ENCODE measurements around the gene FAM149B1.

Gene FAM149B1

DNA sequence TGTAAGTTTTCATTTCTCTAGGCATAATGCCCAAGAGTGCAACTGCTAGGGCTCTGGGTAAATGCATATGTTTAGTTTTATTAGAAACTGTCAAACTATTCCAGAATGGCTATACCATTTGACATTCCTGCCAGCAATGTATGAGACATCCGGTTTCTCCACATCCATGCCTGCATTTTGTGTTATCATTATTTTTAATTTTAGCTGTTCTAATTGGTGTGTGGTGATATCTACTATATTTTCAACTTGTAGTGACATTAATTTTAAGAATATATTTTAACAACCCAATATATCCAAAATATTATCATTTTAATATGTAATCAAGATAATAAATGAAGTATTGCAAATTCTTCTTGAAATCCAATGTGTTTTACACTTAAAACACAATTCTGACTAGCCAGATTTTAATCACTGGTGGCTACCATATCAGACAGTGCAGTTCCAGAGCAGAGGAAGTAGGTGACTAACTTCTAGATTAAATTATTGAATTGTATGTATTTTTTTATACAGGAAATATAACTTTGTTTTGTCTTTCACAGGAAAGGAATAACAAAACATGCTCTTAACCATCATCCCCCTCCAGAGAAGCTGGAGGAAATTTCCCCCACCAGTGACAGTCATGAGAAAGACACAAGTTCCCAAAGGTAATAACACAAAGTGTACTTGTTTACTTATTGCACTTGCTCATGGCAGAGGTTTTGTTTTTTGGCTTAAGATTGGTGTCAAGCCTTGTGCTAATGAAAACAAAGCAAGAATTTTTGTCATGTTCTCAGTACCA is 6.4 kb downstream of the FAM149B1 start:
- no peak for DNase-seq (ENCODE audit: low read depth in 2 of 2)

DNA sequence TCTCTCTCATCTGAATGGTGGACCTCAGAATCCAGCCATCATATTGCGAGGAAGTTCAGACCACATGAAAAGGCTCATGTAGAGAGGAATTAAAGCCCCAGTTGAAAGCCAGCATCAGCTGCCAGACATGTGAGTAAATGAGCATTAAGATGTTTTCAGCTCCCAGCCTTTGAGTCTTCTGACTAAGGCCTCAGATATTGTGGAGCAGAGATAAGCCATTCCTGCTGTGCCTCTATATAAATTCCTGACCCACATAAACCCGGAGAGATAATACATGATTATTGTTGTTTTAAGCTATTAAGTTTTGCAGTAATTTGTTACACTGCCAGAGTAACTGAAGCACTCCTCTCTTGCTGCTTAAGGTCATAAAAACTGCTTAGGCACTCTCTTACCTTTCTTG is 14.6 kb downstream of the FAM149B1 start:
- DNase-seq (ENCODE audit: low read depth in 2 of 2), result no peak

DNA sequence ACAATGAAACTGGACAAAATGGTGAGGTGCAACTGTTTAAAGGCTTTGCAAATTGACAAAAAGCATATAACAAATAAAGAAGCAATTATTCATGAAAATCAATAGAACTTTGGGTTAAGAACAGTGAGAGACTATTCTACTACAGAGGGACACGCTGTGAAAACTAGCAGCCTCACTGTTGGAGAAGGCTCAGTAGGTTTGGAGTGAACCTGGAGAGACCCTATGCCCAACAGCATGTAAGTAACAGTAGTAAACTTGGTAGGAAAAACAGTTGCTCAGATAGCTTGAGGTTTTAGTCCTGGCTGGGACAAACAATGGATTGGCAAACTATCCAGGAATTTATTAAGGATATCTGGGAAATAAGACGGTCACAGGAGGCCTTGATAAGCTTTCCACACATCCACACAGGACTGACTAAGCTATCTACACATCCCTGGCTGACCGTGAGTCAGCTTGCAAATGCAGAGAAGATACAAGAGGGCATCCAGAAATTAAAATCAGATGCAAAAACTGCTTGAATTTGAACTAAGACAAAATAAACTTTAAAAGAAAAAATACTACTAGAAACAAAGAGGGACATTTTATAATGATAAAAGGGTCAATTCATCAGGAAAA is 15.9 kb downstream of the FAM149B1 start:
- DNase-seq (ENCODE audit: low read depth in 2 of 2), result no peak

DNA sequence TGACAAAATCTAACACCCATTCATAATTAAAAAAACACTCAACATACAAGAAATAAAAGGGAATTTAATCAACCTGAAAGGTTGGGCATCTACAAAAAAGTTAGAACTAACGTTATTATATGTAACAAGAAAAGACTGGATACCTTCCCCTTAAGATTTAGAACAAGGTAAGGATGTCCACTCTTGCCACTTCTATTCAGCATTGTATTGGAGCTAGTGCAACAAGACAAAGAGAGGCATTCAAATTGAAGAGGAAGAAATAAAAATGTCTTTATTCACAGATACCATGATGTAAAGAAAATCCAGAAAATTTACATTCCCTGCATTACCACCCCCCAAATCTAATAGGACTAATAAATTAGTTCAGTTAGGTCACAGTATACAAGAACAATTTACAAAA is 18.3 kb downstream of the FAM149B1 start:
- no peak for DNase-seq (ENCODE audit: low read depth in 2 of 2)

DNA sequence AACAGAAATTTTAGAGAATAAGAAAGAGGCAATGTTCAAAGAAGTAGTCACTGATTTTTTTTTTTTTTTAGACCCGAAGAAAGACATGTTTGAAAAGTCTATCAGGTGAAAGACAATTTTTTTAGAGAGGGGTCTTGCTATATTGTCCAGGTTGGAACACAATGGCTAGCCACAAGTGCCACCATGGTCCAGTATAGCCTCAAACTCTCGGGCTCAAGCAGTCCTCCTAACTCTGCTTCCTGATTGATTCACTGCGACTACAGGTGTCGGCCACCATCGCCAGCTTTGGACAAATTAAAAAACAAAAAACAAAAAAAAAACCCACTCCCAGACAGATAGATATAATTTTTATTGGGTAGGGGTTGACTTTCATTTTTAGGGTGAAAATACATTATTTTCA is 22.3 kb downstream of the FAM149B1 start:
- no peak for DNase-seq (ENCODE audit: low read depth in 2 of 2)

GRCh38 chr10:73205081-73205480 is 37.2 kb downstream of the FAM149B1 start:
- DNase-seq (ENCODE audit: low read depth in 2 of 2), result no peak

- DNase-seq (ENCODE audit: low read depth in 2 of 2), result no peak
Observed at GRCh38 chr10:73205890-73206289, 38.0 kb downstream of the FAM149B1 start.

GRCh38 chr10:73206385-73206784 is 38.5 kb downstream of the FAM149B1 start:
- no peak for DNase-seq (ENCODE audit: low read depth in 2 of 2)

DNA sequence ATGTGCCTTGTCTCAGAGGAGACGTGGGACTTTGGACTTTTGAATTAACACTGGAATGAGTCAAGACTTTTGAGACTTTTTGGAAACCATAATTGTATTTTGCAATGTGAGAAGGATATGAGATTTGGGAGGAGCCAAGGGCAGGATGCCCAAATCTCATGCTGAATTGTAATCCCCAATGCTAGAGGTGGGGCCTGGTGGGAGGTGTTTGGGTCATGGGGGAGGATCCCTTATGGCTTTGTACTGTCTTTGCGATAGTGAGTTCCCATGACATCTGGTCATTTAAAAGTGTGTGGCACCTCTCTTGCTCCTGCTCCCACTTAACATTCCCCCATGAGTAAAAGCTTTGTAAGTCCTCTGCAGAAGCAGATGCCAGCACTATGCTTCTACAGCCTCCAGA is 40.0 kb downstream of the FAM149B1 start:
- DNase-seq (ENCODE audit: low read depth in 2 of 2), result no peak

DNA sequence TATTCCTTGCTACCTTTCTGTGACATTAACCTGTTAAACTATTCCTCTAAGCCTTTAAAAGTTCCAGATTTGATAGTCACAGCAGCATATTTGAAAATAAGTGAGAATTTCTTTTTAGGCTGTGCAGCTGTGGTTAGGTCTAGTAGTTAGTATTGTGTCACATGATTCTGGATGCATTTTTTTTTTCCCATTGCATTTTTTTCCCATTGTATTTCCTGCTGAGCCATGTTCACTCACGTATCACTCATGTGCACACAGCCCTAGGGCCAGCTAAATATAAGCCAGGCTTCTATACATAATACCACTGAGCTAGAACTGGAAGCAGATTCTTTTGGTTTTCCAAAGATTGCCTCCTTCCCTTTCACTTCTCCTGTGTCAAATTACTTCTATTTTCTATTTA is 41.8 kb downstream of the FAM149B1 start:
- no peak for DNase-seq (ENCODE audit: low read depth in 2 of 2)

DNA sequence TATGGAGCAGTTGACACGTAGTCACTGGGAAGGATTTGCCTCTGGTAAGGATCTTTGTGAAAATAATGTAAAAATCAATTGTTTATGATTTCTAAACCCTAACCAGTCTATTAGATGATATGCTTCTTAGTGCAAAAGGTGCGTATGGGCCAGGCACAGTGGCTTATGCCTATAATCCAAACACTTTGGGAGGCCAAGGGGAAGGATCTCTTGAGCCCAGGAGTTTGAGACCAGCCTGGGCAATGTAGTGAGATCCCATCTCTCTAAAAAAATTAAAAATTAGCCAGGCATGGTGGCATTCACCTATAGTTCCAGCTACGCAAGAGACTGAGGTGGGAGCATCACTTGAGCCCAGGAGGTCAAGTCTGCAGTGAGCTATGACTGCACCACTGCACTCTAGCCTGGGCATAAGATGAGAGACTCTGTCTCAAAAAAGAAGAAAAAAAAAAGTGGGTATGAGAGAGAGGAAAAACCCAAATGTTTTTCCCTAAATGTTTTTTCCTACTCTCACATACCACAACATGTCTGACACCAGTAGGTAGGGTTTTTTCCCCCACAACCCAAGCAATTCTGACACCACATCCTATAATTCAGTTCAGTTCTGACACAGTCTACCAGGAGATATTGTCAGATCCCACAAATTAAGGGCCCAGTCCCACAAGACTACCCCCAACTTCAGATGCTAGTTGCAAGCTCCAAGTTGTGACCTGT is 42.6 kb downstream of the FAM149B1 start:
- no peak for DNase-seq (ENCODE audit: low read depth in 2 of 2)

DNA sequence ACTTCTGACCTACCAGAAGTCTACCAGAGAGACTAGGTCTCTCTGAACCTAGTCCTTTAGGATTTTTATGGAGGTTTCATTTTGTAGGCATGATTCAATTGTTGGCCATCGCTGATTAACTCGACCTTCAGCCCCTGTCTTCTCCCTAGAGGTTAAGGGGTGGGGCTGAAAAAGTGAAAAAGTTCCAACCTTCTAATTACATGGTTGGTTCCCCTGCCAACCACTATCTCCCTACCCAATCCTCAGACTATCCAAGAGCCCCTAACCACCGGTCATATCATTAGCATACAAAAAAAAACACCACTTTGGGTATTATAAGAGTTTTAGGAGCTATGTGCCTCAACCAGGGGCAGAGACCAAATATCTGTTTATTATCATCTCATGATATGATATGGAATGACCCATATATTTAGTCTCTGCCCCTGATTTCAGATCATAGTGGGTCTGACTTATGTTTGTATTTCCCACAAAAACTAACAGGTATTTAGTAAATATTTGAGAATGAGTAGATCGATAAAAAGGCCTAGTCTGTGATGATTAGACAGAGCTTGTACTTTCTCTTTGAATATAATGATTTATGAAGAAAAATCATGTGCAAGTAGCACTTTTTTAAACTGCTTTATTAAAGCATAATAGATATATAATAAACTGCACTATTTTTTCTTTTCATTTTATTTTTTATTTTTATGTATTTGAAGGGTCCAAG is 43.3 kb downstream of the FAM149B1 start:
- DNase-seq (ENCODE audit: low read depth in 2 of 2), result no peak

DNA sequence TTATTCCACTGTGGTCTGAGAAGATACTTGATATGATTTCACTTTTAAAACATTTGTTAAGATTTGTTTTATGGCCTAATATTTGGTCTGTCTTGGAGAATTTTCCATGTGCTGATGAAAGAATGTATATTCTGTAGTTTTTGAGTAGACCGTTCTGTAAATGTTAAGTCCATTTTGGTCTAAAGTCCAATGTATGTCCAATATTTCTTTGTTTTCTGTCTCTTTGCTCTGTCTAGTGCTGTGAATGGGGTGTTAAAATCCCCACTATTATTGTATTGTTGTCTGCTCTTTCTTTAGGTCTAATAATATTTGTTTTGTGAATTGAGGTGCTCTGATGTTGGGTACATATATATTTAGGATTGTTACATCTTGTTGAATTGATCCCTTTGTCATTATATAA is 47.8 kb downstream of the FAM149B1 start:
- DNase-seq (ENCODE audit: low read depth in 2 of 2), result no peak

GRCh38 chr10:73217628-73218027 is 49.7 kb downstream of the FAM149B1 start:
- DNase-seq (ENCODE audit: low read depth in 2 of 2), result no peak

DNA sequence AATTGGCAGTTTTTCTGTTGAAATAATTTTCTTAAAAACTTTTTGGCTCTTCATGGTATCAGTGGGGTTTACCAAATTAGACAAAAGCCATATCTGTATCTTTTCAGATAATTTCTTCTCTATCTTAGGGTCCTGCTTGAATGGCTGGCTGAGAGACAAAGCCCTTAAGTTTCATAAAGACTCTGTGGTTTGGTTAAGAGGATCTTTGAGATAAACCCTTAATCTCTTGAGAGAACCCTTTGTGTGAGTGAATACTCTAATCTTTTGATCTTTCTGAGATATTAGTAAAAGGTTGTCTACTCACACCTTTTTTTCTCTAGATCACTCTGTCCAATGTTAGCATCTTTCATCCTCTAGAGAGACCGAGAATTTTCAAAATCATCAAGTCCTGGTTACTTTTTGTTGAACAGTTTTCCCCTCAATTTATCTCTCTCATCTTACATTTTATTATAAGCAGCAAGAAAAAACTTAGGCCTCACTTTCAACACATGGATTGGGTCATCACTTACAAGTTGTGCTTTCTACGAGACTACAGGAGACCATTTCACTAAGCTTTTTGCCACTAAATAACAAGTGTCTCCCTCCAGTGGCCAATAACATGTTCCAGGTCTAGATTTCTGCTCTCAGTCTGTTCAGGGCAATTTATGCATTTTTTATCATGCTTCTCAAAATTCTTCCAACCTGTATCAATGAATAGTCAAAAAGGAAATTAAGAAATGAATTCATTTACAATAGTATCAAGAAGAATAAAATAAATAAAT is 50.7 kb downstream of the FAM149B1 start:
- DNase-seq (ENCODE audit: low read depth in 2 of 2), result no peak

- DNase-seq (ENCODE audit: low read depth in 2 of 2), result no peak
Observed at GRCh38 chr10:73219384-73219783, 51.5 kb downstream of the FAM149B1 start.

DNA sequence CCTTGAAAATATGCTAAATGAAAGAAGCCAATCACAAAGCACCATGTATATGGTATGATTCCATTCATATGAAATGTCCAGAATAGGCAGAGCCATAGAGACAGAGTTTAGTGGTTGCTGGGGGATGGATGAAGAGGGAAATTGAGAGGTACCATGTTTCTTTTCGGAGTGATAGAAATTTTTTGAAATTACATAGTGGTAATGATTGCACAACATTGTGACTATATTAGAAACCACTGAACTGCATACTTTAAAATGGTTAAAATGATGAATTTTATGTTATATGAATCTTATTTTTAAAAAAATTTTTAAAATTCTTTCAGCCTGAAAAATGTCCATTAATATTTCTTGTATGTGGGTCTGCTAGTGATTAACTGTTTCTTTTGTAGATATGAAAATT is 53.1 kb downstream of the FAM149B1 start:
- DNase-seq (ENCODE audit: low read depth in 2 of 2), result no peak

GRCh38 chr10:73225518-73225917 is 57.6 kb downstream of the FAM149B1 start:
- DNase-seq (ENCODE audit: low read depth in 2 of 2), result no peak

- no peak for DNase-seq (ENCODE audit: low read depth in 2 of 2)
Observed at GRCh38 chr10:73226663-73227062, 58.7 kb downstream of the FAM149B1 start.

DNA sequence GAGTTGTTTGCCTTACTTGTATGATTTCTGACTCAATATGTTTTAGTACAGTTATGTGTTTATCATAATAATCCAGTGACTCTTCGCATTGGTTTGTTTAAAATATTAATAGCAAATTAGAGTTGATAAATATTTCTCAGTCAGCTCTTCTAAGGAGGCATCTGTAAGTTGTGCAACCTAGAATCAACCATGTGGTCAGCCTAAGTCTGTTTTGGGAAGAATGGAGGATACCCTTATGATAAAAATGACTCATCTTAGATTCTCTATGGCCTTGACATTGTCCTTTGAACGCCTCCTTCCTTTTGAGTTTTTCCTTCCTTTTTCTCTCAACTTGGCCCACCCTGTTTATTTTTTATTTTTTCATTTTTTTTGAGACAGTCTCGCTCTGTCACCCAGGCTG is 60.3 kb downstream of the FAM149B1 start:
- DNase-seq (ENCODE audit: low read depth in 2 of 2), result no peak

- DNase-seq (ENCODE audit: low read depth in 2 of 2), result no peak
Observed at GRCh38 chr10:73229567-73229966, 61.6 kb downstream of the FAM149B1 start.

GRCh38 chr10:73232887-73233286 is 65.0 kb downstream of the FAM149B1 start:
- no peak for DNase-seq (ENCODE audit: low read depth in 2 of 2)
